Lower leg skin (tissue), 4 donors: Measurements from ENCODE around the gene PARP9. TPM values are rescaled to one million over a fixed set of nuclear protein-coding genes. Genes with fewer than 3 reads are reported as not detected.
"Not testable (repeated sequence)": the region's sequence is repeated elsewhere in the genome, so short reads cannot be mapped to it uniquely, and the experiment has no call there.

Experiments used
- DNase-seq, 2 donors: peaks; one replicate each; pipeline ENCODE4 v3.0.0-alpha.2; 2019; ENCODE audit warnings: low spot score in 2 of 2
- H3K4me3 ChIP-seq: fragments of 200-600 bp; sonication (generic); 2 replicates; pipeline ENCODE4 v1.5.1; 2017; ENCODE audit warnings: mild to moderate bottlenecking, low read depth; ENCODE audit not compliant: poor library complexity, severe bottlenecking
- CTCF ChIP-seq, 3 donors: fragments of 450-650 bp; IDR thresholded peaks; one replicate each; pipeline ENCODE4 v1.5.1; 2016; ENCODE audit warnings: antibody characterized with exemption in 3 of 3, mild to moderate bottlenecking in 3 of 3, moderate library complexity in 2 of 3
- POLR2A ChIP-seq, 2 donors: fragments of 450-650 bp; IDR thresholded peaks; one replicate each; pipeline ENCODE4 v1.6.1; 2016 to 2017; ENCODE audit warnings: antibody characterized with exemption in 2 of 2, mild to moderate bottlenecking in 1 of 2, moderate library complexity in 1 of 2
- WGBS, 2 donors: methylation state at CpG; one replicate each; pipeline ENCODE4 v1.1.5; 2018; 5-methylcytosine and 5-hydroxymethylcytosine counted together
- intact Hi-C: fragments of 100-400 bp; cut with DNase I; formaldehyde crosslinking; loops from one replicate; pipeline ENCODE4 v1.15.0; 2023; ENCODE audit warnings: low total_unique reads
- total RNA-seq, 4 donors: library from RNA; depleted of rRNA; stranded (reverse); fragments of >200 nt; gene quantifications; one replicate each; pipeline ENCODE4 v1.1.0, GENCODE V29; 2016

The PARP9 gene
- total RNA-seq, 4 donors from 2014 or later, result 4.9 to 10.1 (median 7.3) TPM

- intact Hi-C loops, result no loop called here
- H3K4me3 ChIP-seq, result no peak overlapping the region
- no peak for DNase-seq
- 85 to 93% methylated on average over 2 of the region's 2 CpGs for WGBS, 2 donors
- TF ChIP-seq CTCF (IDR thresholded peaks at IDR 0.05), result no peak
- no peak for TF ChIP-seq POLR2A (IDR thresholded peaks at IDR 0.05)
Observed at GRCh38 chr3:122508135-122508914, 55.8 kb downstream of the PARP9 start.

GRCh38 chr3:122506450-122506849 is 57.6 kb downstream of the PARP9 start:
- 96 to 97% methylated on average over 1 of the region's 1 CpG for WGBS, 2 donors
- TF ChIP-seq POLR2A (IDR thresholded peaks at IDR 0.05), result no peak
- TF ChIP-seq CTCF (IDR thresholded peaks at IDR 0.05), result no peak
- intact Hi-C loops, result no loop called here
- no peak overlapping the region for H3K4me3 ChIP-seq
- no peak for DNase-seq

- intact Hi-C loops, result no loop called here
- WGBS, 2 donors, result 69 to 70% methylated on average over 2 of the region's 2 CpGs
Observed at GRCh38 chr3:122505676-122506075, 58.4 kb downstream of the PARP9 start.

GRCh38 chr3:122502941-122503340 is 61.2 kb downstream of the PARP9 start:
- intact Hi-C loops, result no loop called here
- no peak overlapping the region for H3K4me3 ChIP-seq
- TF ChIP-seq CTCF (IDR thresholded peaks at IDR 0.05) (no peak), POLR2A (IDR thresholded peaks at IDR 0.05) (no peak)
- DNase-seq, result no peak
- 77 to 86% methylated on average over 2 of the region's 2 CpGs for WGBS, 2 donors

More at GRCh38 chr3:122505676-122506075, 58.4 kb downstream of the PARP9 start:
- TF ChIP-seq POLR2A (IDR thresholded peaks at IDR 0.05) (no peak), CTCF (IDR thresholded peaks at IDR 0.05) (no peak)
- DNase-seq, result no peak
- no peak overlapping the region for H3K4me3 ChIP-seq

GRCh38 chr3:122502139-122502538 is 62.0 kb downstream of the PARP9 start:
- 71 to 77% methylated on average over 2 of the region's 2 CpGs for WGBS, 2 donors
- no peak for DNase-seq
- TF ChIP-seq POLR2A (IDR thresholded peaks at IDR 0.05) (no peak), CTCF (IDR thresholded peaks at IDR 0.05) (no peak)
- no peak overlapping the region for H3K4me3 ChIP-seq
- intact Hi-C loops, result no loop called here

GRCh38 chr3:122500964-122501363 is 63.1 kb downstream of the PARP9 start:
- intact Hi-C loops, H3K4me3 ChIP-seq, DNase-seq: not testable (repeated sequence)
- WGBS, 2 donors, result 91 to 94% methylated on average over 6 of the region's 6 CpGs
